SH-SY5Y (cell line): Measurements from ENCODE around the gene SGCE.

ENCODE experiments used
- GATA2 ChIP-seq: IDR thresholded peaks from 2 replicates; pipeline ENCODE4 v1.6.1; 2011; ENCODE audit warnings: mild to moderate bottlenecking, low read depth, low read length
- GATA3 ChIP-seq: IDR thresholded peaks from 2 replicates; pipeline ENCODE4 v1.6.1; 2011; ENCODE audit warnings: low read depth, mild to moderate bottlenecking, low read length, moderate library complexity

Gene SGCE

DNA sequence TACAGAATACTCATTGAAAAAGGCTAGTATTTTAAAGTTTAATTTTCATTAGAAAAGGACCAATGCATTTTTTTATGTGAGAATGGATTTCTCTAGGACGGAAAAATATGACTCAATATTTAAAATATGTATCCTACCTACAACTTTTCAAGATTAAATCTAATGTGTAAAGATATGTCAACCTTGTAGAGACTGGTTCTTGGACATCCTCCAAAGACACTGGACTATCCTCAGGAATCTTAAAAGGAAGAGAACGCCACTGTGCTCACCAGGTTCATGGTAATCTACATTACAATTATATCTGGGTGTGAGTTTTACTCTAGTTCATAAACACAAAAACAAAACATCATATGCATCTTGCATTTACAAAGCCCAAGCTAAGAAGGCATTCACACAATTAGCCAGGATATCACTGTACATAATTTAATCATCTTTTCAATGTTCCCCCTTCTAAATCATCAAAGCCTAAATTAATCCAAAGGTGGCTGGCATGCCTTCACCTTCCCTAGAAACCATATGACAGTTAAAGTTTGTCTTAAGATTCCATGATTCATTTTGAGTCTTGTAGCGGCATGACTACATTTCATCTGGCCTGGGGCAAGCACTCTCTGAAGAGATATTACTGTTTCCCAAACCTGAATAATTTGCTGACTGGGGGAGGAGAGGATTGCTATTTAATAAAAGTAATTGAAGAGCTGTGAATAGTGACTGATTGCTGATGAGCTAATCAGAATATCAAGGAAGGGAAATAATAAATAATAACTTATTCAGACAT lies 12.0 kb downstream of the SGCE start:
- TF ChIP-seq GATA3 (no peak), GATA2 (no peak)

DNA sequence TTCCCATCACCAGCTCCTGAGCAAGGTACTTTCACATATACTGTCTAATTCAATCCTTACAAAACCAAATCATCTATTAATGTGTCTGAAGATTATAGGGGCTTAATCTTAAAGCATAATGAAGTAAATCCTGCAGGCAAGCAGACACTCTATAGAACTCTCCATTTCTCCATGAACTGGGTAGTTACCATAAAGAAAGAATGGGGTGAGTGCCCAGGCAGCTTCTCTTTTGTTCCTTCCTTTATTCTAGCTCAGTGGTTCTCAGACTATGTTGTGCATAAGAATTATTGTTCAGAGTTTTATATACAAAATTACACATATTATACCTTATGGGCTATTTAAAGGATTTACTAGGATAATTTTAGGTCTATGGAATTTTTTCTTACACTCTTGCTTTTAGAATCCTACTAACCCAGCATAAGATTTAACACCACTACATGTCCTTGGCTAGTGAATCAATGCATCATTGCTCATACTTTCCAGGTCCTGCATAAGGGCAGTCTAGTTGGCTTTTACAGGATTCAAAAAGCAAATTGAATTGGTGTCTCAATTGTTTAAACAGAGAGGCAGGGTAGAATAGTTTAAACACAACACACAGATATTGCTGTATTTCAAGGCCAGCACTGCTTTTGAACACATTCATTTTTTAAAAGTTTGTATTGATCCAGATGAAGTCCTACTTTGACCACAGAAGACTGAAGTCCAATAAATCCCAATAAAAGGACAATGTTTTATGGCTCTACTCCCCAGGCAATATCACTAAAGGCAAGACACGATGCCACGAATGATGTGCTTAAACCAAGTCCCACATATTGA lies 12.9 kb downstream of the SGCE start:
- no peak for TF ChIP-seq GATA2
- no peak for TF ChIP-seq GATA3

DNA sequence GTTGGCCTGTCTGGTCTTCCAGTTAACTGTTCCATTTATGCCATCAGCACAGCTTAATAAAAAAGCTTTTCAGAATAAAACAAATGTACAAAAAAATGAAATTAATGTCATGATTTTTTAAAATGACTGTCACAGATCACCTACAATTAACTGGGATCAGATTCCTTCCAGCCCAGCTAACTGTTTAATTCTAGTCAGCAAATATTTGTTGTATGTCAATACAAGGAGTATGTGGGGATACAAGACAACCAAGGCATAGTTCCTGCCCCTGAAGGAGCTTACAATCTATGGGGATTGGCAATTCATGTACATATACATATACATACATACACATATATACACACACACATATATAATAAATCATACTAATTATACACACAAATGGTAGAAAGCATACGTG lies 16.5 kb downstream of the SGCE start:
- TF ChIP-seq GATA2 (no peak), GATA3 (no peak)

DNA sequence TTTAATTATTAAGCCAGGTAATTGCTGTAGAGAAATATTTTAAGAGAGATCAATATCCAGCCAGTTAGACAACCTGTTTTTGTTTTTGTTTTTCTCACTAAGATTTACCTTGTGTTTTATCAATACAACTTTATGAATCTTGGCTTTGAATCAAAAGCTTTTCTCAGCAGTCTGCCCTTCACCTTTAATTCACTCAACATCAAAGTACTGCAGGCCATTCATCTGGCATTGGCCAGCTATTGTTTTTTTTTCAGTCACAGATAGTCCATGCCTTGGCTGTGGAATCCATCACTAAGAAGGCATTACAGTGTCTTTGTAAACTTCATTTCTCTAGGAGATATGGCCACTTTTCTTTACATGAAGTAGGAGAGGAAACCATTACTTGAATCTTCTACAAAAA lies 20.2 kb downstream of the SGCE start:
- TF ChIP-seq GATA2: no peak
- TF ChIP-seq GATA3: no peak

DNA sequence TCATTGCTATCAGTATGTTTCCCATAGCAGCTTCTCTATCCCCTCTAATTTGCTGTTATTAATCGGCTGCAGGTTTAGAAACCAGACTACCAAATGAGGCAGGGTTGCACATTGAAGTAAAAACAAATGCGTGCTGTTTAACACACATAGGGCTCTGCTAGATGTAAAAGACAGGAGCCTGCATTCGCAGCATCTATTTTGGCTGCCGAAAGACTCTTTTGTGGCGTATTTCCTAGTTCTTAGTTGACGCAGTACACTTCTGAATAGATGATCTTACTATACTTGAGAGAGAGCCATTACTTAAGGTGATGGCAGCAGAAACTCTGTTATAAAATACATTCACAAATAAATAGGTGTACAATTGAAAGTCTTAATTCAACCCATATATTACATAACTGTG lies 21.4 kb downstream of the SGCE start:
- TF ChIP-seq GATA2 (no peak), GATA3 (no peak)

DNA sequence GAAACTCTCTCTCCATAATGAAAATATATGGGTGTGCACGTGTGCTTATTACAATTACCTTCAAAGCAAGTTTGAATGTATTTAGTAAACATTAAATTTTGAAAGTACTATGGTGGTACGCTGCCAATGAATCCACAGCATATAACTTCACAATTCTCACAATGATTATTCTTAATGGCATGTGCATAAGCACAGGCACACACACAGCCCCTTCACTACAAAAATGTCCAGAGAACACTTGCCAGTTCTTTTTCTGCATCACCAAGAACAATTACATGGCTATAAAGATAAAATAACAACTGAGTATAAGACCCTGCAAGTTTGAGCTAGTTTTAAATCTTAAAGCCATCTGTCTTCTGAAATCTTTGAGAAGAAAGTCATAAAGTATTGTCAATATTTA lies 22.2 kb downstream of the SGCE start:
- no peak for TF ChIP-seq GATA2
- TF ChIP-seq GATA3: no peak

DNA sequence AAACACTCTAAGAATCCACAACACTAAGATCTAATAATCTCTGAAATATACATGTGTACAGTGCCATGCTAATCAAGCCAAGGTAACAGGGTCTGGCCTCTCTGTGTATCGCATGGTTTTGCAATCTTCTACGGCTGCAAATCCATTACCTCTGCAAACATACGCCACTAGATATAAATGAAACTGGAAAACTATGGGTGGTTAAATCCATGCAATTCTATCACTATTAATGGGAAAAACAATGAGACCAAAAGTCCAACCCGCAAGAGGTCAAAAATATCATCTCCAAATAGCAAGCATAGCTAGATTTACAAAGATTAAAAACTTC lies 23.0 kb downstream of the SGCE start:
- no peak for TF ChIP-seq GATA3
- no peak for TF ChIP-seq GATA2

DNA sequence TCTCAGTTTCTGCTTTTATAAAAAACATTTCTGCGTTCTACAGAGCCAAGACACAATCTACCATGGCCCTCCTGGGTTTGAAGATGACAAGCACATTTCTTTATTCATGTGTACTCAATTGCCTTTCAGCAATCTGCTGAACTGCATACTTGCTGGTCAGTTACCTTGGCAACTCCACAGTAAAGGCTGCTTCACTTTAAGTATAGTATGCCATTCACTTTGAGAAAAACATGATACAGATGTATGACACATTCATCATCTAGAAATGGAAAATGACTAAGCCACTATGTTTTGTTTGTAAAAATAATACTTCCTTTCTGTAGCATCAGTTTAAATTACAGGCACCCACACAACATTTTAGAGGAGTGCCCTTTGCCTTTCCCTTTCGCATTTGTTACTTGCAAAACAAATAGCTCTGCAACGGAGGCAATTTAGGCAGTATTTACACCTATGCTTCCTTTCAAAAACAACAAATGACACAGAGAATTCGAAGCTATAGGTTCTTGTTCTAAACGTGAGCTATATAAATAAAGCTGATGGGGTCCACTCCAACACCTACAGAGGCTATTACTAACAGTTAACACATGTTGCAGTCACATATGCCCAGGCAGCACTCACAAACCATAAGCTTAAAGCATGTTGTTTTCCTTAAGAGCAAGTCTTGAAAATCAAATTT lies 23.5 kb downstream of the SGCE start:
- TF ChIP-seq GATA2: no peak
- no peak for TF ChIP-seq GATA3

DNA sequence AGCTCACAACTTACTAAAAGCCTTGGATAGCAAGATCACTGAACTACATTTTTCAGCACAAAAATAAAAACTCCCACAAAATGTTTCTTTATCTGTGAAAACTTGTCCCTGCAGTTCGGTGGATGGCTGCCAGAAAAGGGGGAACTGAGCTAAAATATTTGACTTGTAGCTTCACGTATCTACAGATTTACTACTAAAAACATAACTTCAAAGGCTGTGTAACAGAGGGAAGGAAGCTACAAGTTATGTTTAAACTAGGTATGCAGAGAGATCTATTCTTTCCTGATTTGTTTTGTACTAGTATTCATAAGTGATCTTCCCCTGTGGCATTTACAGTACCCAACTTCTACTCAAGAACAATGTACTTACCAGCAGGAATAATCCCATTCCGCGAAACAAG lies 25.1 kb downstream of the SGCE start:
- TF ChIP-seq GATA2 (no peak), GATA3 (no peak)

DNA sequence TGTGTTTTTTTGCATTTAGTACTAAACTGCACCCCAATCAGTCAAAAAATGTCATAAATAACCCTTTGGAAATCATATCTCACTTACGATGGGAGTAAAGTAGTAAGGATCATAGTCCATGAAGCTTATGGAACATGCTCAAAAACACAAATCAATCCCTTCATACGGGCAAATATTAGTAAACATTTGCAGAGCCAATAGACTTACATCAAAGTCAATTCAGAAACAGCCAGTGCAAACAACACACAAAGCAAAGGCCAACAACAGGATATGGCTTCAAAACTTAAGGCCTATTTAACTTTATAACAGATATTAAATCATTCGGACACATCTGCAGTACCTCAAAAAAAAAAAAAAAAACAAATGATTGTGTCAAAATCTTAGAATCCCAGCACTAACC lies 32.1 kb downstream of the SGCE start:
- TF ChIP-seq GATA3 (no peak), GATA2 (no peak)

DNA sequence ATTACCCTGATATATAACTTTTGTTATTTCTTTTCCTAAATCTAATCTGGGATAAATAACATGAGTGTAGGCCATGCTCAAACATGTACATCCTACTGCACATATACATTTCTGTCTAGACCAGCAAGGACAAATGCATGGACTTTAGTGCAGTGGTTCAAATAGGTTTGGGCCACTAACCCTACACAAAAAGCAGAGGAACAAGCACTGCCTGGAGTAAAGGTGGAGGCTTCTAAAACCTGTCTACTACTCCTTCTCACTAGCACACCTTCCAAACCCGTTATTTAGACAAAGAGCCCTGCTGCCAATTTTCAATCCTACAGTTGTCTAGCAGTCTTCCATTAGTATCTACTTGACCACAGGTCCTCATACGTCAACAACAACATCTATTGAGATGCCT lies 34.8 kb downstream of the SGCE start:
- TF ChIP-seq GATA3: no peak
- TF ChIP-seq GATA2: no peak

DNA sequence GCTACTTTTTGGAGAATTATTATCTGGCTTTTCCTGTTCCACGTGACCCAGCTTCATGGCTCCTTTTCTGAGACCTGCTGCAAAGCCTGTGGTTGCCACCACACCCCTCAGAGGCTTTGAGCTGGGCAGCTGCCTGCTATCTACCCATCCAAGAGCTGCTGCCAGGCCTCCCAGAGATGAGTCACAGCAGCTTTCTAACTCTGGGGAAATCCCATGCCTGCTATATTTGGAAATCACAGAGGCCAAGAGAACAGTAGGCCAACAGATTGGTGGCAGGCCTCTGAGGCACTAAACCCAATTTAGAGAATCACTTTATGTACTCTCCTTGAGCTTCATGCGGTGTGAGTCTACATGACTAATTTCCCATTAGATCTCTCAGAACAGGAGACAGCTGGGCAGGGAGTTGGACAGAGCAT lies 35.2 kb downstream of the SGCE start:
- TF ChIP-seq GATA3: no peak
- TF ChIP-seq GATA2: 0 out of 2 replicates have a peak, but pooled peaks have one; percentile 9

DNA sequence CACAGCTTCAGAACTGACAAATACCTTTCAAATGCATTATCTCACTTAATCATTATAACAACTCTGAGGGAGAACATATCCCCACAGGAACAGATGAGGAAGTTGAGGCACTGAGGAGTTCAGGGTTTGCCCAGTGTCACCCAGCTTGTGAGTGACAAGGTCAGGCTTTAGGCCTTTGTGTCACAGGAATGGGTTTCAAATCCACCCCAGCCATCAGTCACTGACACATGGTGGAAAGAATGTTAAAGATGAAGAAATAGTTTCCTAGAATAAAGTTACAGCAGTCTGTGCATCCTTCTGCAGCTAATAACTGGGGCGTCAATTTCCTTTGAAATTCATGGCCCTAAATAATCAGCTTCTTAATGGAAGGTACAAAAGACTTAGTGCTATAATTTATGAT lies 37.8 kb downstream of the SGCE start:
- TF ChIP-seq GATA2: no peak
- no peak for TF ChIP-seq GATA3

DNA sequence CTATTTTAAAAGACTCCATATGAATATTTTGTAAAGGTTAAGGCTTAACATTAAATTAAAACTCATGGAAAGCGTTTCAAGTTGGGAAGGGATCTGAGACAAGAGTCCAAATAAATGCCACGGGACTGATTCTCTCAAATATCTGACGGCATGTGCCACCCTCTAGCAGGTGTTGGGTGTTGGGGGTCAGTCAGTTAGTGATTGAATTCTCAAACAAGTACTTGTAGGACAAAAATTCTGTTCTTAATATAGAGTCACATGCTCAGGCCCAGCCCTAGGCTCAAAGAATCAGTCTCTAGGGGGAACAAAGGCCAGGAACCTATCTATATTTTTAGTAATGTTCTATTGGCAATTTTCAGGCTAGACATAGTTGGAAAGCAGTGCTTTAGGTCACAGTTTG lies 39.1 kb downstream of the SGCE start:
- TF ChIP-seq GATA2 (no peak), GATA3 (no peak)
